ENCODE data around the gene SRPX. TPM values are rescaled to one million over a fixed set of nuclear protein-coding genes. Genes with fewer than 3 reads are reported as not detected.

The SRPX gene
- total and polyA plus RNA-seq, 10 of the 15 experiments (the other 5 are each of a cell fraction or from before 2014, with no cell fraction given): 0.05 to 0.79 (median 0.23) TPM; not detected in 1

DNA sequence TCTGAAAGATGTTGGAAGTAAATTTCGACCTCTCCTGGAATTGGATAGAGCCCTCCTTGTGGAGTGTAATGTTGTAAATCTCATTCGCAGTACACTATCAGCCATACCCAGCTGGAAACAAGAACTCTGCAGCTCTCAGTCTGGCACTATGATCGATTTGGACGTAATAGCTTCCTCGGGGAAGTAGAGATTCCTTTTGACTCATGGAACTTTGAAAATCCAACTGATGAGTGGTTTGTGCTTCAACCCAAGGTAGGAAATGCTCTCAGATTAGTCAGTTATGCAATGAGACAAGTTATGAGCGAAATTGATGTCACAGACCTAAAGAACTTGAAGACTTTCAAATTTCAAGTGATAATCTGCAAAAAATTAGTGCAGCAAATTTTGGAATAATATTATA is 110.4 kb downstream of the SRPX start (continued):
- TF ChIP-seq IRF3 (IDR thresholded peaks at IDR 0.05) (no peak), GATAD2B (conservative IDR thresholded peaks at IDR 0.05; ENCODE audit: low read depth) (no peak), MTA2 (IDR thresholded peaks at IDR 0.05; ENCODE audit: low read depth) (no peak), PAX5 (IDR thresholded peaks at IDR 0.05; ENCODE audit: borderline replicate concordance, low read depth, low read length) (no peak), EED (IDR thresholded peaks at IDR 0.05; ENCODE audit: low read depth) (no peak)
- TF ChIP-seq, protein P1, sequence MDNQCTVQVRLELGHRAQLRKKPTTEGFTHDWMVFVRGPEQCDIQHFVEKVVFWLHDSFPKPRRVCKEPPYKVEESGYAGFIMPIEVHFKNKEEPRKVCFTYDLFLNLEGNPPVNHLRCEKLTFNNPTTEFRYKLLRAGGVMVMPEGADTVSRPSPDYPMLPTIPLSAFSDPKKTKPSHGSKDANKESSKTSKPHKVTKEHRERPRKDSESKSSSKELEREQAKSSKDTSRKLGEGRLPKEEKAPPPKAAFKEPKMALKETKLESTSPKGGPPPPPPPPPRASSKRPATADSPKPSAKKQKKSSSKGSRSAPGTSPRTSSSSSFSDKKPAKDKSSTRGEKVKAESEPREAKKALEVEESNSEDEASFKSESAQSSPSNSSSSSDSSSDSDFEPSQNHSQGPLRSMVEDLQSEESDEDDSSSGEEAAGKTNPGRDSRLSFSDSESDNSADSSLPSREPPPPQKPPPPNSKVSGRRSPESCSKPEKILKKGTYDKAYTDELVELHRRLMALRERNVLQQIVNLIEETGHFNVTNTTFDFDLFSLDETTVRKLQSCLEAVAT (IDR thresholded peaks at IDR 0.05): no peak

- 24% methylated on average over 4 of the region's 4 CpGs for WGBS (ENCODE audit: insufficient coverage, insufficient replicate concordance, low lambda C conversion rate, missing lambda C conversion rate)
- TF ChIP-seq IRF4 (IDR thresholded peaks at IDR 0.05; ENCODE audit: low read depth, low read length) (no peak), KAT2A (conservative IDR thresholded peaks at IDR 0.05; ENCODE audit: control insufficient read depth, low read depth, low read length) (no peak), EP300 (IDR thresholded peaks at IDR 0.05; ENCODE audit: borderline replicate concordance in 1 of 2, control insufficient read depth in 1 of 2, low read depth in 2 of 2, low read length in 2 of 2) (no peak), HDAC2 (IDR thresholded peaks at IDR 0.05) (no peak), NFIC (IDR thresholded peaks at IDR 0.05; ENCODE audit: low read depth, low read length) (no peak), POLR2A (IDR thresholded peaks at IDR 0.05; ENCODE audit: low read depth, low read length) (no peak), CHD1 (IDR thresholded peaks at IDR 0.05; ENCODE audit: low read depth, low read length) (no peak)
- TF ChIP-seq, protein P2, sequence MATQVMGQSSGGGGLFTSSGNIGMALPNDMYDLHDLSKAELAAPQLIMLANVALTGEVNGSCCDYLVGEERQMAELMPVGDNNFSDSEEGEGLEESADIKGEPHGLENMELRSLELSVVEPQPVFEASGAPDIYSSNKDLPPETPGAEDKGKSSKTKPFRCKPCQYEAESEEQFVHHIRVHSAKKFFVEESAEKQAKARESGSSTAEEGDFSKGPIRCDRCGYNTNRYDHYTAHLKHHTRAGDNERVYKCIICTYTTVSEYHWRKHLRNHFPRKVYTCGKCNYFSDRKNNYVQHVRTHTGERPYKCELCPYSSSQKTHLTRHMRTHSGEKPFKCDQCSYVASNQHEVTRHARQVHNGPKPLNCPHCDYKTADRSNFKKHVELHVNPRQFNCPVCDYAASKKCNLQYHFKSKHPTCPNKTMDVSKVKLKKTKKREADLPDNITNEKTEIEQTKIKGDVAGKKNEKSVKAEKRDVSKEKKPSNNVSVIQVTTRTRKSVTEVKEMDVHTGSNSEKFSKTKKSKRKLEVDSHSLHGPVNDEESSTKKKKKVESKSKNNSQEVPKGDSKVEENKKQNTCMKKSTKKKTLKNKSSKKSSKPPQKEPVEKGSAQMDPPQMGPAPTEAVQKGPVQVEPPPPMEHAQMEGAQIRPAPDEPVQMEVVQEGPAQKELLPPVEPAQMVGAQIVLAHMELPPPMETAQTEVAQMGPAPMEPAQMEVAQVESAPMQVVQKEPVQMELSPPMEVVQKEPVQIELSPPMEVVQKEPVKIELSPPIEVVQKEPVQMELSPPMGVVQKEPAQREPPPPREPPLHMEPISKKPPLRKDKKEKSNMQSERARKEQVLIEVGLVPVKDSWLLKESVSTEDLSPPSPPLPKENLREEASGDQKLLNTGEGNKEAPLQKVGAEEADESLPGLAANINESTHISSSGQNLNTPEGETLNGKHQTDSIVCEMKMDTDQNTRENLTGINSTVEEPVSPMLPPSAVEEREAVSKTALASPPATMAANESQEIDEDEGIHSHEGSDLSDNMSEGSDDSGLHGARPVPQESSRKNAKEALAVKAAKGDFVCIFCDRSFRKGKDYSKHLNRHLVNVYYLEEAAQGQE (IDR thresholded peaks at IDR 0.05; ENCODE audit: low read depth, low read length): no peak
Measured at GRCh38 chrX:38109042-38109898, 111.4 kb downstream of the SRPX start.

More at GRCh38 chrX:38109042-38109898, 111.4 kb downstream of the SRPX start:
- no peaks in the 10 kb centered on the region for H3K4me1 ChIP-seq (ENCODE audit: control insufficient read depth, insufficient read depth, low read length)
- no peak for DNase-seq (ENCODE audit: low read depth, low spot score)
- no peaks in the 10 kb centered on the region for H3K36me3 ChIP-seq (ENCODE audit: control insufficient read depth in 2 of 2, insufficient read depth in 2 of 2, low read length in 1 of 2)
- no peak overlapping the region for H2AFZ ChIP-seq (ENCODE audit: control insufficient read depth, low read depth, low read length)
- ChIA-PET POLR2A (no interaction called here), SMC1A (ENCODE audit: uncharacterized antibody, unreplicated experiment) (interaction anchor here (0.7 to 1.6 kb wide), 3 partner anchors 10 to 58 kb away, joined by 3 to 5 read pairs (median 4); no protein-coding TSS in a partner anchor), CTCF (no interaction called here), RAD21 (ENCODE audit: unreplicated experiment) (no interaction called here)
- H3K27me3 ChIP-seq (replicated peaks in 1 of 2; ENCODE audit: control insufficient read depth in 2 of 2, insufficient read depth in 2 of 2, low read length in 1 of 2): no peaks in the 10 kb centered on the region
- H3K9ac ChIP-seq (ENCODE audit: control insufficient read depth, insufficient read depth, low read length): no peak overlapping the region
- no peak for ATAC-seq
- no peak overlapping the region for H3K4me2 ChIP-seq (ENCODE audit: control insufficient read depth, insufficient read depth)
- in situ Hi-C loops (cut with MboI): no loop called here
- no peak overlapping the region for H3K4me3 ChIP-seq
- FAIRE-seq: no peak
- no TSS peak for BruUV-seq (replicated peaks)
- intact Hi-C loops (cut with micrococcal nuclease; ENCODE audit: unreplicated experiment): loop anchor here (10.0 kb wide), 1 partner anchor 166 kb away; no protein-coding TSS in a partner anchor
- no peak overlapping the region for H3K27ac ChIP-seq (ENCODE audit: control insufficient read depth, insufficient read depth)
- H4K20me1 ChIP-seq (ENCODE audit: control insufficient read depth, insufficient read depth): no peaks in the 10 kb centered on the region
- H3K79me2 ChIP-seq (ENCODE audit: control insufficient read depth, insufficient read depth, low read length): no peaks in the 10 kb centered on the region
- H3K9me3 ChIP-seq (replicated peaks; ENCODE audit: control insufficient read depth, insufficient read depth, low read length): no peaks in the 10 kb centered on the region

Data from GM12878 (cell line).